Endothelial cell of umbilical vein (primary cell): ENCODE measurements around the gene BABAM2. TPM values are rescaled to one million over a fixed set of nuclear protein-coding genes. Genes with fewer than 3 reads are reported as not detected.

Experiments used
- BruUV-seq: library from RNA; stranded (reverse); fragments of 400-500 nt; replicated peaks from 2 replicates; lab custom pipeline; 2021; lab: Mats Ljungman, UMichigan
- CTCF ChIA-PET: fragments of 300-600, 350-600 bp; sonication (Branson Sonifier 250); formaldehyde crosslinking; loops from one replicate; lab custom pipeline; 2021; ENCODE audit warnings: antibody characterized with exemption, inconsistent platforms; lab: Charles Lee
- POLR2A ChIA-PET: fragments of 300-600, 350-600 bp; sonication (Branson Sonifier 250); formaldehyde crosslinking; loops from one replicate; lab custom pipeline; 2021; ENCODE audit warnings: antibody characterized with exemption, inconsistent platforms; lab: Charles Lee
- DNase-seq: peaks from one replicate; pipeline ENCODE4 v3.0.0-alpha.2; 2011; ENCODE audit warnings: low read depth, low spot score
- FAIRE-seq: peaks from 2 replicates; lab custom pipeline; 2011; peaks lifted over from hg19 to GRCh38; lab: Jason Lieb, UNC
- H2AFZ ChIP-seq: 2 replicates; pipeline ENCODE4 v1.6.0; 2012; ENCODE audit warnings: low read depth, low read length, control low read depth, inconsistent platforms
- H3K27ac ChIP-seq: 2 replicates; pipeline ENCODE4 v1.5.1; 2011; ENCODE audit warnings: low read depth, mild to moderate bottlenecking, control low read depth, low read length, moderate library complexity; ENCODE audit not compliant: insufficient read depth
- H3K27me3 ChIP-seq, 2 experiments: 2 replicates each; pipeline versions ENCODE4 v1.6.0 to v1.6.1; 2011; ENCODE audit warnings: low read length in 2 of 2, mixed read lengths in 1 of 2; ENCODE audit not compliant: control insufficient read depth in 2 of 2, insufficient read depth in 2 of 2
- H3K36me3 ChIP-seq, 2 experiments: 2 replicates in 1 of 2; 3 replicates in 1 of 2; pipeline ENCODE4 v1.5.1; 2011; ENCODE audit warnings: low read length in 2 of 2, mild to moderate bottlenecking in 1 of 2, moderate library complexity in 1 of 2; ENCODE audit not compliant: control insufficient read depth in 2 of 2, insufficient read depth in 2 of 2; ENCODE audit errors: extremely low read depth in 1 of 2
- H3K4me1 ChIP-seq: 3 replicates; pipeline ENCODE4 v1.5.1; 2011; ENCODE audit warnings: mild to moderate bottlenecking, low read length; ENCODE audit not compliant: control insufficient read depth, insufficient read depth; ENCODE audit errors: extremely low read depth
- H3K4me2 ChIP-seq: 2 replicates; pipeline ENCODE4 v1.6.1; 2011; ENCODE audit warnings: low read length, control low read depth, mixed read lengths; ENCODE audit not compliant: insufficient read depth
- H3K4me3 ChIP-seq, 3 experiments: fragments of 200-600 bp in 1 of 3; sonication (generic), shearing (Covaris generic) in 1 of 3; replicated peaks in 1 of 3; 2 replicates each; pipeline ENCODE4 v1.5.1; 2011 to 2016; ENCODE audit warnings: control low read depth in 3 of 3, low read length in 3 of 3, mild to moderate bottlenecking in 2 of 3, inconsistent platforms in 1 of 3, low read depth in 1 of 3, moderate library complexity in 1 of 3; ENCODE audit not compliant: insufficient read depth in 1 of 3
- H3K79me2 ChIP-seq: 2 replicates; pipeline ENCODE4 v1.6.0; 2012; ENCODE audit warnings: low read length, inconsistent platforms; ENCODE audit not compliant: control insufficient read depth, insufficient read depth
- H3K9ac ChIP-seq: replicated peaks from 2 replicates; pipeline ENCODE3; 2011; ENCODE audit warnings: low read length, control low read depth; ENCODE audit not compliant: insufficient read depth; ENCODE audit errors: extremely low read depth
- H3K9me1 ChIP-seq: replicated peaks from 3 replicates; pipeline ENCODE4 v1.6.0; 2011; ENCODE audit warnings: mild to moderate bottlenecking, low read length; ENCODE audit not compliant: control insufficient read depth, insufficient read depth; ENCODE audit errors: extremely low read depth
- H3K9me3 ChIP-seq: replicated peaks from 2 replicates; pipeline ENCODE4 v1.5.1; 2012; ENCODE audit warnings: low read length, inconsistent platforms; ENCODE audit not compliant: control insufficient read depth, insufficient read depth
- H4K20me1 ChIP-seq: replicated peaks from 2 replicates; pipeline ENCODE3; 2011; ENCODE audit warnings: mild to moderate bottlenecking, low read length; ENCODE audit not compliant: control insufficient read depth, insufficient read depth; ENCODE audit errors: extremely low read depth
- CTCF ChIP-seq, 2 donors: IDR thresholded peaks; 1 replicate in 1 of 2; 2 replicates in 1 of 2; pipeline ENCODE4 v1.5.1; 2011; ENCODE audit warnings: low read length in 2 of 2, mild to moderate bottlenecking in 2 of 2, moderate library complexity in 2 of 2, control low read depth in 1 of 2, inconsistent platforms in 1 of 2, low read depth in 1 of 2; ENCODE audit not compliant: insufficient read depth in 1 of 2; ENCODE audit errors: extremely low read depth in 1 of 2
- EZH2 ChIP-seq: IDR thresholded peaks from 2 replicates; pipeline ENCODE4 v1.6.1; 2012; ENCODE audit warnings: borderline replicate concordance, low read depth, mild to moderate bottlenecking, moderate library complexity, low read length, inconsistent platforms; ENCODE audit not compliant: severe bottlenecking
- FOS ChIP-seq: IDR thresholded peaks from 2 replicates; pipeline ENCODE4 v1.6.1; 2011; ENCODE audit warnings: mild to moderate bottlenecking, low read length, moderate library complexity, borderline replicate concordance; ENCODE audit not compliant: insufficient read depth
- GATA2 ChIP-seq: IDR thresholded peaks from 2 replicates; pipeline ENCODE4 v1.7.0; 2011; ENCODE audit warnings: low read depth, mild to moderate bottlenecking, moderate library complexity, mixed read lengths, low read length; ENCODE audit not compliant: insufficient read length, insufficient read depth
- JUN ChIP-seq: IDR thresholded peaks from 2 replicates; pipeline ENCODE4 v1.6.1; 2011; ENCODE audit warnings: borderline replicate concordance, low read depth; ENCODE audit not compliant: insufficient read length, insufficient read depth
- MAX ChIP-seq: IDR thresholded peaks from 2 replicates; pipeline ENCODE4 v1.6.1; 2011; ENCODE audit not compliant: insufficient read depth, insufficient read length
- MYC ChIP-seq: IDR thresholded peaks from one replicate; pipeline ENCODE4 v1.6.1; 2011; ENCODE audit warnings: mild to moderate bottlenecking, low read depth, low read length
- POLR2A ChIP-seq: IDR thresholded peaks from 2 replicates; pipeline ENCODE4 v1.6.1; 2012; ENCODE audit warnings: low read depth, mild to moderate bottlenecking, control low read depth, low read length
- POLR2AphosphoS5 ChIP-seq: IDR thresholded peaks from 2 replicates; pipeline ENCODE4 v1.6.1; 2012; ENCODE audit warnings: low read depth, mild to moderate bottlenecking, control low read depth, low read length, moderate library complexity; ENCODE audit not compliant: insufficient read depth
- dilution Hi-C: fragments of 300-500 bp; cut with MboI; formaldehyde crosslinking; loops from one replicate; pipeline ENCODE4 v1.15.0; 2019; ENCODE audit warnings: low sequenced_read_pairs; ENCODE audit not compliant: extremely low pct_ligation_motif_present
- intact Hi-C: fragments of 100-400 bp; cut with micrococcal nuclease; formaldehyde crosslinking; loops from one replicate; pipeline ENCODE4 v1.10.0; 2022
- polyA plus RNA-seq, 4 experiments: library from polyadenylated mRNA; depleted of rRNA in 3 of 4; stranded (reverse) in 3 of 4; unstranded in 1 of 4; fragments of >200 nt; gene quantifications; 2 replicates each; pipeline versions ENCODE4 v1.2.1 to v1.2.3, GENCODE V29; 2011 to 2012; ENCODE audit warnings: missing spikeins in 1 of 4
- total RNA-seq: library from RNA; stranded (reverse); gene quantifications from 2 replicates; pipeline ENCODE4 v1.2.3, GENCODE V29; 2021

Gene BABAM2
- total and polyA plus RNA-seq, 2 donors (not counting 3 experiments of a cell fraction or from before 2014, with no cell fraction given) = 19.9 to 27.6 TPM

- no peaks in the 10 kb centered on the region for H3K27me3 ChIP-seq
- DNase-seq = no peak
- POLR2A ChIA-PET = no interaction called here
- dilution Hi-C loops = no loop called here
- no peaks in the 10 kb centered on the region for H3K9me3 ChIP-seq
- no peak overlapping the region for H3K9ac ChIP-seq
- CTCF ChIA-PET = interaction anchor here (2.6 kb wide), 1 partner anchor 9 kb away, joined by 6 read pairs; no protein-coding TSS in a partner anchor
- TF ChIP-seq EZH2 (no peak), POLR2AphosphoS5 (no peak), CTCF (IDR thresholded peaks at IDR 0.05; ENCODE audit: extremely low read depth in 1 of 2, insufficient read depth in 1 of 2, low read depth in 1 of 2, low read length in 2 of 2) (no peak), JUN (no peak), POLR2A (no peak), GATA2 (no peak), MAX (no peak), FOS (no peak), MYC (no peak)
- no peak for FAIRE-seq
- no peaks in the 10 kb centered on the region for H3K79me2 ChIP-seq
- no peaks in the 10 kb centered on the region for H4K20me1 ChIP-seq
- intact Hi-C loops = no loop called here
- no peaks in the 10 kb centered on the region for H3K9me1 ChIP-seq
- BruUV-seq = no TSS peak
- no peaks in the 10 kb centered on the region for H3K4me1 ChIP-seq
- no peak overlapping the region for H2AFZ ChIP-seq
- no peak overlapping the region for H3K4me2 ChIP-seq
- no peak overlapping the region for H3K27ac ChIP-seq
- H3K36me3 ChIP-seq = no peaks in the 10 kb centered on the region
- no peak overlapping the region for H3K4me3 ChIP-seq
These were observed 47.6 kb upstream of the BABAM2 start for GRCh38 chr2:27842894-27843293.
